Measurements from ENCODE around the gene DISC1. TPM values are rescaled to one million over a fixed set of nuclear protein-coding genes. Genes with fewer than 3 reads are reported as not detected.
"Not testable (repeated sequence)": the region's sequence is repeated elsewhere in the genome, so short reads cannot be mapped to it uniquely, and the experiment has no call there.

The DISC1 gene
- total and polyA plus RNA-seq, 2 experiments from 2014 or later, result 2.1 to 6.5 TPM

GRCh38 chr1:231903586-231904081 is 277.0 kb downstream of the DISC1 start:
- TF ChIP-seq STAT1 (IDR thresholded peaks at IDR 0.05; ENCODE audit: unreplicated experiment) (no peak), JUNB (IDR thresholded peaks at IDR 0.05; ENCODE audit: unreplicated experiment) (no peak), CREB1 (CRISPR knock-in tag; IDR thresholded peaks at IDR 0.05; ENCODE audit: low read depth) (no peak), EZH2phosphoT487 (IDR thresholded peaks at IDR 0.05; ENCODE audit: unreplicated experiment) (no peak), ETS1 (IDR thresholded peaks at IDR 0.05) (no peak), ZNF462 (CRISPR knock-in tag; IDR thresholded peaks at IDR 0.05) (no peak), POLR2AphosphoS5 (IDR thresholded peaks at IDR 0.05; ENCODE audit: low read depth) (no peak), ZNF331 (CRISPR knock-in tag; IDR thresholded peaks at IDR 0.05; ENCODE audit: low read depth) (no peak), CTCF (conservative IDR thresholded peaks at IDR 0.05; ENCODE audit: low read depth in 2 of 2) (no peak)
- Histone ChIP-seq H2AFZ (no peak overlapping the region), H3K9me2 (ENCODE audit: insufficient read depth) (no peaks in the 10 kb centered on the region), H3K4me2 (no peak overlapping the region), H3K4me3 (no peak overlapping the region), H3F3A (replicated peaks; ENCODE audit: low read depth) (no peaks in the 10 kb centered on the region), H4K20me1 (replicated peaks; ENCODE audit: insufficient read depth) (0 out of 2 replicates have a peak, but pooled peaks cover 2% of the 10 kb centered on the region), H3K27me3 (ENCODE audit: insufficient read depth) (no peaks in the 10 kb centered on the region), H3K79me2 (replicated peaks; ENCODE audit: insufficient read depth) (no peaks in the 10 kb centered on the region), H3K36me3 (ENCODE audit: insufficient read depth) (no peaks in the 10 kb centered on the region), H3K27ac (ENCODE audit: low read depth) (no peak overlapping the region), H3K4me1 (ENCODE audit: insufficient read depth) (peaks cover 9% of the 10 kb centered on the region)
- DNase-seq (ENCODE audit: low spot score), result no peak
- Mint-ChIP-seq H3K27ac (no peak overlapping the region), H3K4me1 (peaks cover 22% of the 10 kb centered on the region), H3K4me3 (no peak overlapping the region), H3K36me3 (ENCODE audit: low read depth) (peaks cover 4% of the 10 kb centered on the region; the same call in 1 of the 3 replicates), H3K27me3 (ENCODE audit: insufficient read depth, low read depth, poor library complexity) (no peaks in the 10 kb centered on the region), H3K9me3 (peaks cover 8% of the 10 kb centered on the region; the same call in 1 of the 3 replicates)
- ATAC-seq, result no peak

- not testable (repeated sequence) for H2AFZ ChIP-seq; H3K36me3 ChIP-seq (ENCODE audit: insufficient read depth); H3F3A ChIP-seq (replicated peaks; ENCODE audit: low read depth); H3K4me1 ChIP-seq (ENCODE audit: insufficient read depth); H3K9me2 ChIP-seq (ENCODE audit: insufficient read depth); H3K4me1 Mint-ChIP-seq; H3K79me2 ChIP-seq (replicated peaks; ENCODE audit: insufficient read depth); H3K27ac Mint-ChIP-seq; H3K4me3 Mint-ChIP-seq; ATAC-seq; H3K4me2 ChIP-seq; H4K20me1 ChIP-seq (replicated peaks; ENCODE audit: insufficient read depth); H3K9me3 Mint-ChIP-seq; H3K27me3 ChIP-seq (ENCODE audit: insufficient read depth); H3K27ac ChIP-seq (ENCODE audit: low read depth); H3K4me3 ChIP-seq; H3K27me3 Mint-ChIP-seq (ENCODE audit: insufficient read depth, low read depth, poor library complexity); DNase-seq (ENCODE audit: low spot score); H3K36me3 Mint-ChIP-seq (ENCODE audit: low read depth)
Measured at GRCh38 chr1:231907310-231907709, 280.7 kb downstream of the DISC1 start.
